Heart left ventricle (tissue), 13 donors: ENCODE measurements around the gene PAK3.

Source experiments
- POLR2A ChIP-seq, 2 donors: fragments of 450-650 bp; IDR thresholded peaks; one replicate each; pipeline ENCODE4 v1.6.1; 2017; ENCODE audit warnings: antibody characterized with exemption in 2 of 2, mild to moderate bottlenecking in 2 of 2, moderate library complexity in 2 of 2
- TF ChIP-seq, protein P1 (sequence below), 12 donors: fragments of 200-600 bp; sonication (generic) in 4 of 12; IDR thresholded peaks; one replicate each; pipeline versions ENCODE4 v1.5.0 to v1.8.0; 2018 to 2022; ENCODE audit warnings: antibody characterized with exemption in 12 of 12, mild to moderate bottlenecking in 5 of 12
- donor health status: ischemic (EF 13 %, LVEDD 7.1; RV severe dilation, severe dysfunction).
- donor health status: DM: no; HTN: yes; CAD: no.
- donor health status: DM: no; HTN: no; CAD: no.
- donor health status: ischemic (EF 25% LVEDD 6.9; RV normal size, moderate dysfunction).
- donor health status: ischemic (EF 25% LVEDD 5.7; RV mildly dilated, moderate dysfunction).
- donor health status: ischemic (EF 35%, LVEDD 5.7; RV mildly dilated, moderate dysfunction).
- donor health status: nonischemic (EF 11% LVEDD 7.7; RV severe dilation, severe dysfunction).
- donor health status: DM: yes; HTN: yes; CAD: no.
- donor health status: PGD.
- donor health status: ischemic (EF 29% LVEDD 5.4; RV normal size, mild dysfunction).
- donor health status: nonischemic (EF 23%, LVEDD 6.1; RV moderate dilation, normal function).

DNA sequence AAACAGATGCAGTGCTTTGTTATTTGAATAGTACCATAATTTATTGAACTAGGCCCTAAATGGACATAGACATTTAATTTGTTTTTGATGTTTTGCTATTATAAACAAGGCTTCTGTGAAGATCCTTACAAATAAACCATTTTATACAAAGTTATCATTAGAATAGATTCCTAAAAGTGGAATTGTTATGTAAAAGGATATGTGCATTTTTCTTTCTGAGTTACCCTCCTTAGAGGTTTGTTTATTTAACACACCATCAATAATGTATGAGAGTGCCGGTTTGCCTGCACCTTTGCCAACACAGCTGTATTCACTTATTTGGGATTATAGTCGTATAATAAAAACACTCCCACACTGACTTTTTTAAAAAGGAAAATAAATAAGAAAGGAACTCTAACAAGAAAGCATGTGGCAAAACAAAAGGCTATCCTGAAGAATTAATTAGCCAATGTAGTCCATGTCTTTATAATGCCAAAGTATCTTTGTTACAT is 84.8 kb downstream of the PAK3 start:
- TF ChIP-seq, protein P1, sequence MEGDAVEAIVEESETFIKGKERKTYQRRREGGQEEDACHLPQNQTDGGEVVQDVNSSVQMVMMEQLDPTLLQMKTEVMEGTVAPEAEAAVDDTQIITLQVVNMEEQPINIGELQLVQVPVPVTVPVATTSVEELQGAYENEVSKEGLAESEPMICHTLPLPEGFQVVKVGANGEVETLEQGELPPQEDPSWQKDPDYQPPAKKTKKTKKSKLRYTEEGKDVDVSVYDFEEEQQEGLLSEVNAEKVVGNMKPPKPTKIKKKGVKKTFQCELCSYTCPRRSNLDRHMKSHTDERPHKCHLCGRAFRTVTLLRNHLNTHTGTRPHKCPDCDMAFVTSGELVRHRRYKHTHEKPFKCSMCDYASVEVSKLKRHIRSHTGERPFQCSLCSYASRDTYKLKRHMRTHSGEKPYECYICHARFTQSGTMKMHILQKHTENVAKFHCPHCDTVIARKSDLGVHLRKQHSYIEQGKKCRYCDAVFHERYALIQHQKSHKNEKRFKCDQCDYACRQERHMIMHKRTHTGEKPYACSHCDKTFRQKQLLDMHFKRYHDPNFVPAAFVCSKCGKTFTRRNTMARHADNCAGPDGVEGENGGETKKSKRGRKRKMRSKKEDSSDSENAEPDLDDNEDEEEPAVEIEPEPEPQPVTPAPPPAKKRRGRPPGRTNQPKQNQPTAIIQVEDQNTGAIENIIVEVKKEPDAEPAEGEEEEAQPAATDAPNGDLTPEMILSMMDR (IDR thresholded peaks at IDR 0.05) = no peak
- no peak for TF ChIP-seq POLR2A (IDR thresholded peaks at IDR 0.05)
